HepG2 (cell line): ENCODE data around the gene RTKN2. TPM values are rescaled to one million over a fixed set of nuclear protein-coding genes. Genes with fewer than 3 reads are reported as not detected.
A peak's percentile ranks its signal among the peaks of the same experiment; 100 is the strongest.

Experiments used
- ATAC-seq: fragments of 200-7000 bp; cut with Tn5 transposase; 3 replicates; pipeline ENCODE4 v1.9.1; 2020; ENCODE audit warnings: mild to moderate bottlenecking, moderate library complexity
- BruUV-seq: library from RNA; stranded (reverse); fragments of 400-500 nt; replicated peaks from 2 replicates; lab custom pipeline; 2021; lab: Mats Ljungman, UMichigan
- CTCF ChIA-PET: fragments of 300-600 bp; formaldehyde crosslinking; extraction: SDS; loops from one replicate; lab custom pipeline; 2021; ENCODE audit warnings: low total read pairs, inconsistent platforms, low intra/inter-chr PET ratio; lab: Yijun Ruan, JAX
- POLR2A ChIA-PET: fragments of 350-600 bp; sonication (Branson Sonifier 250); formaldehyde crosslinking; loops from one replicate; lab custom pipeline; 2020; ENCODE audit warnings: antibody characterized with exemption, inconsistent platforms; lab: Yijun Ruan, JAX
- DNase-seq: peaks from one replicate; pipeline ENCODE4 v3.0.0-alpha.2; 2015; ENCODE audit warnings: low spot score
- FAIRE-seq: peaks from 3 replicates; lab custom pipeline; 2011; peaks lifted over from hg19 to GRCh38; lab: Jason Lieb, UNC
- H2AFZ ChIP-seq: one replicate; pipeline ENCODE4 v1.6.1; 2011; ENCODE audit warnings: low read length, inconsistent platforms
- H3K27ac ChIP-seq: fragments of 300-600 bp; 3 replicates; pipeline ENCODE4 v1.8.0; 2011; ENCODE audit warnings: mixed run types, mild to moderate bottlenecking, mixed read lengths, low read length, inconsistent platforms; ENCODE audit not compliant: insufficient read depth; ENCODE audit errors: extremely low read length
- H3K27me3 ChIP-seq, 2 experiments: fragments of 200-600 bp in 1 of 2; 2 replicates in 1 of 2; 3 replicates in 1 of 2; pipeline versions ENCODE4 v1.6.0 to v1.8.0; 2011; ENCODE audit warnings: low read length in 2 of 2, mild to moderate bottlenecking in 2 of 2, moderate library complexity in 2 of 2, inconsistent platforms in 1 of 2; ENCODE audit not compliant: insufficient read depth in 2 of 2, control insufficient read depth in 1 of 2
- H3K36me3 ChIP-seq, 2 experiments: fragments of 200-600 bp in 1 of 2; replicated peaks in 1 of 2; 2 replicates in 1 of 2; 3 replicates in 1 of 2; pipeline versions ENCODE4 v1.5.1 to v1.8.0; 2011; ENCODE audit warnings: low read length in 2 of 2, inconsistent platforms in 1 of 2; ENCODE audit not compliant: insufficient read depth in 2 of 2, control insufficient read depth in 1 of 2
- H3K4me1 ChIP-seq: 2 replicates; pipeline ENCODE4 v1.5.1; 2012; ENCODE audit warnings: low read length, inconsistent platforms; ENCODE audit not compliant: insufficient read depth
- H3K4me2 ChIP-seq: 2 replicates; pipeline ENCODE4 v1.6.0; 2011; ENCODE audit warnings: low read depth, low read length, inconsistent platforms
- H3K4me3 ChIP-seq, 3 experiments: fragments of 200-600 bp in 1 of 3; sonication (generic), shearing (Covaris generic) in 1 of 3; replicated peaks in 1 of 3; 2 replicates each; pipeline ENCODE4 v1.5.1; 2011 to 2016; ENCODE audit warnings: low read length in 3 of 3, inconsistent platforms in 2 of 3, low read depth in 2 of 3, mild to moderate bottlenecking in 2 of 3, control low read depth in 1 of 3, mixed read lengths in 1 of 3; ENCODE audit not compliant: insufficient read depth in 1 of 3
- H3K79me2 ChIP-seq: one replicate; pipeline ENCODE4 v1.6.1; 2011; ENCODE audit warnings: low read length, inconsistent platforms; ENCODE audit not compliant: insufficient read depth
- H3K9ac ChIP-seq: 2 replicates; pipeline ENCODE4 v1.6.0; 2011; ENCODE audit warnings: mild to moderate bottlenecking, low read depth, low read length, inconsistent platforms; ENCODE audit not compliant: insufficient read depth
- H3K9me3 ChIP-seq: 2 replicates; pipeline ENCODE4 v1.5.1; 2012; ENCODE audit warnings: mild to moderate bottlenecking, low read length
- H4K20me1 ChIP-seq: 2 replicates; pipeline ENCODE4 v1.6.0; 2011; ENCODE audit warnings: inconsistent platforms, mild to moderate bottlenecking, low read length, moderate library complexity; ENCODE audit not compliant: insufficient read depth
- AGO2 ChIP-seq: fragments of 200-400 bp; formaldehyde crosslinking; optimal IDR thresholded peaks from 2 replicates; pipeline ENCODE3; 2017; ENCODE audit warnings: mild to moderate bottlenecking, low read depth, low read length, moderate library complexity
- ATF7-NPFF ChIP-seq: sonication (generic); formaldehyde crosslinking; IDR thresholded peaks from 2 replicates; pipeline ENCODE4 v1.8.1; 2023; ENCODE audit warnings: mild to moderate bottlenecking, low read depth, missing genetic modification reagents, moderate library complexity
- CHD4 ChIP-seq: fragments of 200-600 bp; sonication (generic); IDR thresholded peaks from 2 replicates; pipeline ENCODE4 v1.7.0; 2017; ENCODE audit warnings: mild to moderate bottlenecking, low read length, borderline replicate concordance
- FOXA3 ChIP-seq: IDR thresholded peaks from 2 replicates; pipeline ENCODE4 v1.6.1; 2016; ENCODE audit warnings: missing genetic modification reagents, missing compliant biosample characterization
- KDM1A ChIP-seq: IDR thresholded peaks from 2 replicates; pipeline ENCODE4 v1.6.1; 2016; ENCODE audit warnings: missing compliant biosample characterization
- PITX1 ChIP-seq: sonication (generic); formaldehyde crosslinking; IDR thresholded peaks from 2 replicates; pipeline ENCODE4 v1.5.1; 2020; ENCODE audit warnings: mild to moderate bottlenecking, missing genetic modification reagents
- SATB2 ChIP-seq: sonication (generic); formaldehyde crosslinking; IDR thresholded peaks from 2 replicates; pipeline ENCODE4 v1.5.0; 2020; ENCODE audit warnings: missing genetic modification reagents
- SSRP1 ChIP-seq: IDR thresholded peaks from 2 replicates; pipeline ENCODE4 v1.6.1; 2016; ENCODE audit warnings: control low read depth
- ZFYVE20 ChIP-seq: sonication (generic); formaldehyde crosslinking; IDR thresholded peaks from 2 replicates; pipeline ENCODE4 v1.8.0; 2023; ENCODE audit warnings: low read depth, mild to moderate bottlenecking, moderate library complexity, missing genetic modification reagents, borderline replicate concordance
- ZMYM3 ChIP-seq: sonication (generic); formaldehyde crosslinking; IDR thresholded peaks from 2 replicates; pipeline ENCODE4 v1.5.1; 2020; ENCODE audit warnings: mild to moderate bottlenecking, missing genetic modification reagents
- ZNF24 ChIP-seq: fragments of 450-650 bp; IDR thresholded peaks from 2 replicates; pipeline ENCODE4 v1.6.1; 2017; ENCODE audit warnings: antibody characterized with exemption, mild to moderate bottlenecking
- ZNF296 ChIP-seq: sonication (generic); formaldehyde crosslinking; conservative IDR thresholded peaks from 2 replicates; pipeline ENCODE4 v1.5.0; 2020; ENCODE audit warnings: mild to moderate bottlenecking, missing genetic modification reagents
- ZNF629 ChIP-seq: sonication (generic); formaldehyde crosslinking; conservative IDR thresholded peaks from 2 replicates; pipeline ENCODE4 v1.5.0; 2020; ENCODE audit warnings: missing genetic modification reagents
- ZNF772 ChIP-seq: sonication (generic); formaldehyde crosslinking; IDR thresholded peaks from 2 replicates; pipeline ENCODE4 v1.5.0; 2020; ENCODE audit warnings: mild to moderate bottlenecking, missing genetic modification reagents
- WGBS: methylation state at CpG from one replicate; pipeline ENCODE4 v1.1.6; 2017; ENCODE audit warnings: low lambda C conversion rate; 5-methylcytosine and 5-hydroxymethylcytosine counted together
- in situ Hi-C: cut with HindIII; loops from 2 replicates; pipeline ENCODE4 v1.10.0; 2017; ENCODE audit warnings: low pct_unique_long_range_greater_than_20kb; ENCODE audit not compliant: extremely low pct_ligation_motif_present
- intact Hi-C: fragments of 100-400 bp; cut with micrococcal nuclease; formaldehyde crosslinking; loops from one replicate; pipeline ENCODE4 v1.10.0; 2022; ENCODE audit not compliant: unreplicated experiment
- polyA plus RNA-seq, 8 experiments: library from polyadenylated mRNA; depleted of rRNA in 3 of 8; stranded (reverse) in 7 of 8; unstranded in 1 of 8; fragments of >200 nt; fragmentation: Illumina TruSeq in 4 of 8; extraction: Trizol in 4 of 8; gene quantifications; 2 replicates each; pipeline versions ENCODE4 v1.2.1 to v1.2.3, GENCODE V29; 2011 to 2016; ENCODE audit warnings: low read depth in 4 of 8, missing spikeins in 1 of 8, mixed read lengths in 1 of 8; ENCODE audit not compliant: insufficient read depth in 1 of 8
- total RNA-seq, 5 experiments: library from RNA; depleted of rRNA; stranded (reverse); fragments of >200 nt; fragmentation: Illumina TruSeq; extraction: Trizol; gene quantifications; 2 replicates each; pipeline ENCODE4 v1.2.3, GENCODE V29; 2016; ENCODE audit warnings: low read depth in 1 of 5
- TF ChIP-seq, protein P1 (sequence below): sonication (generic); formaldehyde crosslinking; IDR thresholded peaks from 2 replicates; pipeline ENCODE4 v1.5.0; 2020; ENCODE audit warnings: missing genetic modification reagents, mild to moderate bottlenecking, borderline replicate concordance

The RTKN2 gene
- total and polyA plus RNA-seq, 2 of the 13 experiments (the other 11 are each of a cell fraction or from before 2014, with no cell fraction given), result 2.2 to 7.0 TPM

DNA sequence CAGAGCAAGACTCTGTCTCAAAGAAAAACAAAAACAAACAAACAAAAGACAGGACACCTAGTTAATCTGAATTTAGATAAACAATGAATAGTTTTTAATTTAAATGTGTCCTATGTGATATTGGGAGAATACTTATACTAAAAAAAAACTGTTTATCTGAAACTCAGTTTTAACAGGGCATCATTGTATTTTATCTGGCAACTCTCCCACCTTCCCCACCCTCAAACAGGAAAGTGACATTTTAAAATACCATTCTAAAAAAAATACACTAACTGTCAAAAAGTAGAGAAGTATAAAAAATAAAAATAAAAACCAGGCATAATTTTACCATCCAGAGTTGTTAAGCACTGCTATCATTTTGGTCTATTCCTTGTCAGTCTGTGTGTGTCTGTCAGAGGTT, 119.0 kb downstream of the RTKN2 start:
- in situ Hi-C loops, result no loop called here
- Histone ChIP-seq H3K4me2 (no peak overlapping the region), H3K79me2 (no peaks in the 10 kb centered on the region), H3K27me3 (no peaks in the 10 kb centered on the region), H3K4me1 (peaks cover 46% of the 10 kb centered on the region), H3K4me3 (no peak overlapping the region), H3K27ac (no peak overlapping the region), H4K20me1 (no peaks in the 10 kb centered on the region), H3K36me3 (no peaks in the 10 kb centered on the region), H3K9me3 (no peaks in the 10 kb centered on the region), H2AFZ (no peak overlapping the region), H3K9ac (no peak overlapping the region)
- TF ChIP-seq ZNF772 (CRISPR knock-in tag) (no peak), SATB2 (CRISPR knock-in tag) (no peak), SSRP1 (no peak), AGO2 (no peak), PITX1 (CRISPR knock-in tag) (no peak), ATF7-NPFF (CRISPR knock-in tag) (no peak)
- BruUV-seq, result no TSS peak
- no peak for FAIRE-seq
- DNase-seq, result no peak
- ChIA-PET POLR2A (no interaction called here), CTCF (no interaction called here)
- intact Hi-C loops, result no loop called here
- no peak for ATAC-seq

DNA sequence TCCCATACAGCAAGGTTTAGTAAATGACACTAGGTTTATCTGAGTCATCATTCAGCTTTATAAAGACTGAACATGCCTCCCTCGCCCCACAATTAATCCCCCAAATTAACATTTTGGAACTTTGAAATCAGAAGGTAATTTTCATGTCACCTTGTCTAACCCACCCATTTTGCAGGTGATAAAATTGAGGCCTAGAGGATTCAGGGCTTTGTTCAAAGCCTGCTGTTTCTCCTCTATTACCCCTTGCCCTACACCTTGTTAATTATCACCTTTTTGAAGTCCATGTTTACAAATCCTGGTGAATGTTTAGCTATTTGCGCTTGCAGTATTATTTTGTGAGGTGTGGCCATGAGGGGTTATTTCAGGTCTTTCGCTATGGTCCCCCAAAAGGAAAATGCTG, 120.5 kb downstream of the RTKN2 start:
- H3K4me2 ChIP-seq, result peak overlapping the region; percentile 54; the same call in 1 of the 2 replicates
- intact Hi-C loops (no loop called here), in situ Hi-C loops (no loop called here)
- no peaks in the 10 kb centered on the region for H3K79me2 ChIP-seq
- no peaks in the 10 kb centered on the region for H4K20me1 ChIP-seq
- H3K9me3 ChIP-seq, result no peaks in the 10 kb centered on the region
- no peak overlapping the region for H3K27ac ChIP-seq
- no peak overlapping the region for H3K4me3 ChIP-seq
- FAIRE-seq (no peak), DNase-seq (no peak), ATAC-seq (no peak; the same call in 1 of the 3 replicates)
- POLR2A ChIA-PET, result no interaction called here
- no peak overlapping the region for H2AFZ ChIP-seq
- no peaks in the 10 kb centered on the region for H3K36me3 ChIP-seq
- BruUV-seq, result no TSS peak
- H3K27me3 ChIP-seq, result no peaks in the 10 kb centered on the region
- 37% methylated on average over 3 of the region's 3 CpGs for WGBS
- H3K4me1 ChIP-seq, result peaks cover 35% of the 10 kb centered on the region
- CTCF ChIA-PET, result no interaction called here
- H3K9ac ChIP-seq, result no peak overlapping the region
- peak; percentile 45; the same call in 1 of the 2 replicates for TF ChIP-seq ZMYM3 (CRISPR knock-in tag)
- TF ChIP-seq, protein P1, sequence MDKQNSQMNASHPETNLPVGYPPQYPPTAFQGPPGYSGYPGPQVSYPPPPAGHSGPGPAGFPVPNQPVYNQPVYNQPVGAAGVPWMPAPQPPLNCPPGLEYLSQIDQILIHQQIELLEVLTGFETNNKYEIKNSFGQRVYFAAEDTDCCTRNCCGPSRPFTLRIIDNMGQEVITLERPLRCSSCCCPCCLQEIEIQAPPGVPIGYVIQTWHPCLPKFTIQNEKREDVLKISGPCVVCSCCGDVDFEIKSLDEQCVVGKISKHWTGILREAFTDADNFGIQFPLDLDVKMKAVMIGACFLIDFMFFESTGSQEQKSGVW, result no peak
- TF ChIP-seq KDM1A (CRISPR knock-in tag), result peak; percentile 53; the same call in 1 of the 2 replicates
- TF ChIP-seq ZNF629 (CRISPR knock-in tag), result peak; percentile 86
- no peak for TF ChIP-seq ZFYVE20 (CRISPR knock-in tag)
- 0 out of 2 replicates have a peak, but pooled peaks have one; percentile 23 for TF ChIP-seq ZNF24
- TF ChIP-seq ZNF296 (CRISPR knock-in tag), result no peak
- 0 out of 2 replicates have a peak, but pooled peaks have one; percentile 51 for TF ChIP-seq CHD4
- 0 out of 2 replicates have a peak, but pooled peaks have one; percentile 15 for TF ChIP-seq FOXA3 (CRISPR knock-in tag)
